HepG2 (cell line): ENCODE measurements around the gene CRABP1. TPM values are rescaled to one million over a fixed set of nuclear protein-coding genes. Genes with fewer than 3 reads are reported as not detected.

Experiments used
- HOXA5 ChIP-seq: sonication (generic); formaldehyde crosslinking; IDR thresholded peaks from 2 replicates; pipeline ENCODE4 v1.4.0; 2020; ENCODE audit warnings: missing genetic modification reagents
- SMARCC2 ChIP-seq: fragments of 450-650 bp; IDR thresholded peaks from 2 replicates; pipeline ENCODE4 v1.6.1; 2017; ENCODE audit warnings: antibody characterized with exemption, mild to moderate bottlenecking
- ZHX2 ChIP-seq, 2 experiments: sonication (generic) in 1 of 2; formaldehyde crosslinking in 1 of 2; IDR thresholded peaks; 2 replicates each; pipeline versions ENCODE4 v1.6.1 to v1.9.0; 2014 to 2022; ENCODE audit warnings: antibody characterized with exemption in 1 of 2, borderline replicate concordance in 1 of 2, inconsistent platforms in 1 of 2, low read depth in 1 of 2, missing genetic modification reagents in 1 of 2
- ZMYM2 ChIP-seq: sonication (generic); formaldehyde crosslinking; IDR thresholded peaks from 2 replicates; pipeline ENCODE4 v1.8.0; 2022; ENCODE audit warnings: mild to moderate bottlenecking, missing genetic modification reagents
- ZNF652 ChIP-seq: IDR thresholded peaks from 2 replicates; pipeline ENCODE4 v1.6.1; 2016; ENCODE audit warnings: low read depth, borderline replicate concordance
- ZNF768 ChIP-seq: sonication (generic); formaldehyde crosslinking; IDR thresholded peaks from 2 replicates; pipeline ENCODE4 v1.4.0; 2020; ENCODE audit warnings: missing genetic modification reagents
- ZNF777 ChIP-seq: sonication (generic); formaldehyde crosslinking; IDR thresholded peaks from 2 replicates; pipeline ENCODE4 v1.4.0; 2020; ENCODE audit warnings: missing genetic modification reagents
- ZSCAN29 ChIP-seq: sonication (generic); formaldehyde crosslinking; conservative IDR thresholded peaks from 2 replicates; pipeline ENCODE4 v1.4.0; 2020; ENCODE audit warnings: mild to moderate bottlenecking, missing genetic modification reagents
- polyA plus RNA-seq, 8 experiments: library from polyadenylated mRNA; depleted of rRNA in 3 of 8; stranded (reverse) in 7 of 8; unstranded in 1 of 8; fragments of >200 nt; fragmentation: Illumina TruSeq in 4 of 8; extraction: Trizol in 4 of 8; gene quantifications; 2 replicates each; pipeline versions ENCODE4 v1.2.1 to v1.2.3, GENCODE V29; 2011 to 2016; ENCODE audit warnings: low read depth in 4 of 8, missing spikeins in 1 of 8, mixed read lengths in 1 of 8; ENCODE audit not compliant: insufficient read depth in 1 of 8
- total RNA-seq, 5 experiments: library from RNA; depleted of rRNA; stranded (reverse); fragments of >200 nt; fragmentation: Illumina TruSeq; extraction: Trizol; gene quantifications; 2 replicates each; pipeline ENCODE4 v1.2.3, GENCODE V29; 2016; ENCODE audit warnings: low read depth in 1 of 5
- TF ChIP-seq, protein P1 (sequence below): IDR thresholded peaks from 2 replicates; pipeline ENCODE4 v1.6.1; 2016; ENCODE audit warnings: low read depth, borderline replicate concordance
- TF ChIP-seq, protein P2 (sequence below): IDR thresholded peaks from 2 replicates; pipeline ENCODE4 v1.6.1; 2016; ENCODE audit warnings: missing biosample characterization, missing genetic modification reagents, low read depth

Gene CRABP1
- total and polyA plus RNA-seq, 2 of the 13 experiments (the other 11 are each of a cell fraction or from before 2014, with no cell fraction given): not detected

- TF ChIP-seq, protein P1, sequence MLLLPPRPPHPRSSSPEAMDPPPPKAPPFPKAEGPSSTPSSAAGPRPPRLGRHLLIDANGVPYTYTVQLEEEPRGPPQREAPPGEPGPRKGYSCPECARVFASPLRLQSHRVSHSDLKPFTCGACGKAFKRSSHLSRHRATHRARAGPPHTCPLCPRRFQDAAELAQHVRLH (CRISPR knock-in tag): no peak
- no peak for TF ChIP-seq ZNF652 (CRISPR knock-in tag)
- TF ChIP-seq SMARCC2: no peak
- TF ChIP-seq ZHX2 (IDR thresholded peaks at IDR 0.05; ENCODE audit: low read depth): no peak
- no peak for TF ChIP-seq ZHX2 (CRISPR knock-in tag; IDR thresholded peaks at IDR 0.05; ENCODE audit: borderline replicate concordance)
- 0 out of 2 replicates have a peak, but pooled peaks have one; percentile 20 for TF ChIP-seq ZNF777 (CRISPR knock-in tag)
- TF ChIP-seq ZNF768 (CRISPR knock-in tag): peak; percentile 75
- TF ChIP-seq ZMYM2 (CRISPR knock-in tag): no peak
- TF ChIP-seq, protein P2, sequence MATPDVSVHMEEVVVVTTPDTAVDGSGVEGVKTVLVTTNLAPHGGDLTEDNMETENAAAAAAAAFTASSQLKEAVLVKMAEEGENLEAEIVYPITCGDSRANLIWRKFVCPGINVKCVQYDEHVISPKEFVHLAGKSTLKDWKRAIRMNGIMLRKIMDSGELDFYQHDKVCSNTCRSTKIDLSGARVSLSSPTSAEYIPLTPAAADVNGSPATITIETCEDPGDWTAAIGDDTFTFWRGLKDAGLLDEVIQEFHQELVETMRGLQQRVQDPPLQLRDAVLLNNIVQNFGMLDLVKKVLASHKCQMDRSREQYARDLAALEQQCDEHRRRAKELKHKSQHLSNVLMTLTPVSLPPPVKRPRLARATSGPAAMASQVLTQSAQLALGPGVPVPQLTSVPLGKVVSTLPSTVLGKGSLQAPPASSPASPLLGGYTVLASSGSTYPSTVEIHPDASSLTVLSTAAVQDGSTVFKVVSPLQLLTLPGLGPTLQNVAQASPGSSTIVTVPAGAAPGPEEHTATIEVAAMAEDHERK (CRISPR knock-in tag): no peak
- TF ChIP-seq HOXA5 (CRISPR knock-in tag): no peak
- TF ChIP-seq ZSCAN29 (CRISPR knock-in tag): no peak
Measured at GRCh38 chr15:78340231-78341056, at the start of gene CRABP1 (continued).
